GM12874 (cell line): ENCODE data around the gene JUND.

Experiments
- TF ChIP-seq, protein P1 (sequence below): IDR thresholded peaks from 2 replicates; pipeline ENCODE4 v1.5.1; 2011; ENCODE audit warnings: low read depth, mild to moderate bottlenecking, control low read depth, low read length, moderate library complexity; ENCODE audit not compliant: insufficient read depth

Gene JUND

DNA sequence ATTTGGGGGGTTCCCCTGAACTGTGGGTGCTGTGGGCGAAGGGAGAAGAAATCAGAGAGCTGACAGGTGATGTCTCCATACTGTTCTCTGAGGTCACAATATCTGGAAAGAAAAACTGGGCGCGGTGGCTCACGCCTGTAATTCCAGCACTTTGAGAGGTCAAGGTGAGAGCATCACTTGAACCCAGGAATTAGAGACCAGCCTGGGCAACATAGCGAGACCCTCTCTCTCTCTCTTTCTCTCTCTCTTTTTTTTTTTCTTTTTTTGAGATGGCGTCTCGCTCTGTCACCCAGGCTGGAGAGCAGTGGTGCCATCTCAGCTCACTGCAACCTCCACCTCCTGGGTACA, 29.1 kb downstream of the JUND start:
- TF ChIP-seq, protein P1, sequence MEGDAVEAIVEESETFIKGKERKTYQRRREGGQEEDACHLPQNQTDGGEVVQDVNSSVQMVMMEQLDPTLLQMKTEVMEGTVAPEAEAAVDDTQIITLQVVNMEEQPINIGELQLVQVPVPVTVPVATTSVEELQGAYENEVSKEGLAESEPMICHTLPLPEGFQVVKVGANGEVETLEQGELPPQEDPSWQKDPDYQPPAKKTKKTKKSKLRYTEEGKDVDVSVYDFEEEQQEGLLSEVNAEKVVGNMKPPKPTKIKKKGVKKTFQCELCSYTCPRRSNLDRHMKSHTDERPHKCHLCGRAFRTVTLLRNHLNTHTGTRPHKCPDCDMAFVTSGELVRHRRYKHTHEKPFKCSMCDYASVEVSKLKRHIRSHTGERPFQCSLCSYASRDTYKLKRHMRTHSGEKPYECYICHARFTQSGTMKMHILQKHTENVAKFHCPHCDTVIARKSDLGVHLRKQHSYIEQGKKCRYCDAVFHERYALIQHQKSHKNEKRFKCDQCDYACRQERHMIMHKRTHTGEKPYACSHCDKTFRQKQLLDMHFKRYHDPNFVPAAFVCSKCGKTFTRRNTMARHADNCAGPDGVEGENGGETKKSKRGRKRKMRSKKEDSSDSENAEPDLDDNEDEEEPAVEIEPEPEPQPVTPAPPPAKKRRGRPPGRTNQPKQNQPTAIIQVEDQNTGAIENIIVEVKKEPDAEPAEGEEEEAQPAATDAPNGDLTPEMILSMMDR = no peak

DNA sequence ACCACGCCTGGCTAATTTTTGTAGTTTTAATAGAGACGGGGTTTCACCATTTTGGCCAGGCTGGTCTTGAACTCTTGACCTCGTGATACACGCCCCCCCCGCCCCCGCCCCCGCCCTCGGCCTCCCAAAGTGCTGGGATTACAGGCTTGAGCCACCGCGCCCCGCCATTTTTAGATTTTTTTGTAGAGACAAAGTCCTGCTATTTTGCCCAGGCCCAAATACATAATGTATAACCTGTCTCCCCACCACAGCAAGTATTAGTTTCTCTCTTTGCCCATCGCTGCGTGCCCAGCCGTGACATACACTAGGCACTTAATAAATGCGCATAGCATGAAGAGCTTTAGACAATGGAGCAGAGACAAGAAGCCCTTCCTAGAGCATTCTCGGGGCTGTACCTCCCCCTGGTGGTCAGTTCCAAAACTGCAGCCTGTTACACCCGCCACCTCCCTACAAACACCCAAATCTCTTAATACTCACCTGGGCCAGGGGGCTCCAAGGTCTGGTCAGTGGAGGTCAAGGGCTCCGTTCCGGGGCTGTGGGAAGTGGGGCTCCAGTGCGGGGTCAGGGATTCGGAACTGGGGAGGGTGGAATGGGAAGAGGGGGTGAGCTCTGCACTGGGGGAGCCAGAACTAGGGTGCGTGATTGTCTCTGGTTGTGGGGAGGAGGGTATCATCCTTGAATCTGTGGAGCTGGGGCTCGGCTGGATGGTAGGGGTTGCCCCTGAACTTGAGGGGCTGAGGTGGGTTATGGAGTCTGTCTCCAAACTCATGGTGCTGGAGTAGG, 29.6 kb downstream of the JUND start:
- TF ChIP-seq, protein P1 = peak; percentile 88

DNA sequence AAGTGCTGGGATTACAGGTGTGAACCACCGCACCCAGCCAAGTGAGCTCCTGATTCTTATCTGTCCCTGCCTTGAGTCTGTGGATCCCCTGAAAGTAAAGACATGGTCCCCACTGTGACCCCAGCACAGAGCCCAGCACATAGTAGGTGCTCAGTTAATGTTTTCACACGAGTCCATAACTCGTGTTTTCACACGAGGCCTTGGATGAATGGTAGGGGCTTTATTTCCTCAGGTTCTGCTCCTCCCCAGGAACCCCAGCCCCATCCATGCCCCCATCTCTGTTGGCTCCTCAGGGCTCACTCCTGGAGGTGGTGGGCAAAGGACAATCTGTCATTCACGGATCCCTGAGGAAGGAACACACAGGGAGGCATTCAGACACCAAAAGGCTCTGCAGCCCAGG, 31.6 kb downstream of the JUND start:
- TF ChIP-seq, protein P1 = no peak

DNA sequence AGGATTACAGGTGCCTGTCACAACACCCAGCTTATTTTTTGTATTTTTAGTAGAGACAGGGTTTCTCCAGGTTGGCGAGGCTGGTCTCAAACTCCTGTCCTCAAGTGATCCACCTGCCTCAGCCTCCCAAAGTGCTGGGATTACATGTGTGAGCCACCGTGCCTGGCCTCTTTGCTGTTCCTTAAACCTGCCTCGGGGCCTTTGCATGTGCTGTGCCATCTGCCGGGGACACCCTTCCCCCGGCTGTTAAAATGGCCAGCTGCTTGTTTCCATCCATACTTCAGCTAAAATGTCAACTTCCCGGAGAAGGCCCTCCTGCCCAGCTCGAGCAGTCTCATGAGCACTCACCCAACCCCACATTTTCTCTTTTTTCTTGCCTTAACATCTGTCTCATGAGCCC, 36.1 kb downstream of the JUND start:
- TF ChIP-seq, protein P1 = no peak

DNA sequence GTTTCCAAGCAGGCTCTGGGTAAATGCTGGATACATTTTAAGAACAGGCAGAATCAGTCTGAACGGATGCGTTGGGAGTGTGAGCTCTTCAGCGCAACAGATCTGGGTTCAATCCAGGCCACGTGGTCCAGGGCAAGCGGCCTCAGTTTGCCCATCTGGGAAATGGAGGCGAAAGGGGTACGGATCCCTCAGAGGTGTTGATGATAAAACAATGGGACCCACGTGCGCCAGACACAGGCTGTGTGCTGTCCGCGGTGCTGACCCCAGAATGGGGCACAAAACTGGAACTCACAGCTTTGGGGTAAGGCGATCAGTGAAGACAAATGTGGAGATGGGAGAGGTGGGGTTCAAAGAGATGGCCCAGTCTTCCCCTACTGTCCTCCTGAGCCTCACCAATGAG, 42.1 kb downstream of the JUND start:
- TF ChIP-seq, protein P1 = no peak

DNA sequence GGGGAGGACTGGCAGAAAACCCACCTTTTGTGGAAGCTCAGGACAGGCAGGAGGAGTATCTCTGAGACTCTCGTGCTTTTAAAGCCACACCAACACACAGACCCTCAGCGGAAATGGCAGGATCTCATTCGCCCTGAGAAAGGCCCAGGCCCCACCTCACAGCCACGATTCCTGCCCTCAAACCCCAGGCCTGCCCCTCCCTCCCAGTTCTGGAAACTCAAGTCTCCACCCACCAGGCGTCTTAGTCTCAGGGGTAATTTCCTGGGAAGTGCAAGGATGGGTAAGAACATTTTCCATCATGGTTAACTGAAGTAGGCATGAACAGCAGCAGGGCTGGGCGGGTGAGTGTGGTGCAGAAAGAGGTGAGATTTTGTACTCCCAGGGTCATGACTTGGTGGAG, 47.2 kb downstream of the JUND start:
- TF ChIP-seq, protein P1 = no peak

DNA sequence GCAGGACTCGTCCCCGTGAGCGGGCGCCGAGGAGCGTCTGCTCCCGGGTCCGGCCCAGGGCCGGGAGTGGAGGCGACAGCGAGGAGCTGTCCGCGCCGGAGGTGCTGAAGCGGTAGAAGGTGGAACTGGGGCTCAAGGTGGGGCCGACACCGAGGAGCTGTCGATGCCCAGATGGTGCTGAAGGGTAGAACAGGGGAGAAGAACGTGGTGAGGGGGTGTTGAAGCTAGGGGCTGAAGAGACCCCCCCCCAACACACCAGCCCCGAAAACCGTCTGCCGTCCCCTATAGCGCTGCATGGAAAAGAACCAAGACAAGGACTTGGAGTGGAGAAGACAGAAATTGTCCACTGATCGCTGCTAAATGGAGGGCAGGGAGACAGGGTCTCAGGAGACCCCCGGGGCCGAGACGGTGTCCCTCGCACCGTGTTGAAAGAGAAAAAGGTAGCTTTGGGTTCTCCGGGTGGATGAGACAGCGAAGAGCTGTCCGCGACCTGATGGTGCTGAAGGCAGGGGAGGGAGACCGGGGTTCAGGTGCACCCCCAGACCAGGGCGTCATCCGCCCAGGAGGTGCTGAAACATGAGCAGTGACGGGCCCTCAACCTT, 48.1 kb downstream of the JUND start:
- TF ChIP-seq, protein P1 = no peak
